ENCODE measurements around the gene TF. TPM values are rescaled to one million over a fixed set of nuclear protein-coding genes. Genes with fewer than 3 reads are reported as not detected.

Gene TF
- total and polyA plus RNA-seq, 10 of the 15 experiments (the other 5 are each of a cell fraction or from before 2014, with no cell fraction given): under 0.01 to 8.9 (median 0.05) TPM; not detected in 1

- Histone ChIP-seq H3K4me3 (no peak overlapping the region), H3K9ac (ENCODE audit: control insufficient read depth, insufficient read depth, low read length) (no peak overlapping the region), H3K79me2 (ENCODE audit: control insufficient read depth, insufficient read depth, low read length) (no peaks in the 10 kb centered on the region), H3K27ac (ENCODE audit: control insufficient read depth, insufficient read depth) (no peak overlapping the region), H4K20me1 (ENCODE audit: control insufficient read depth, insufficient read depth) (no peaks in the 10 kb centered on the region), H2AFZ (ENCODE audit: control insufficient read depth, low read depth, low read length) (no peak overlapping the region), H3K4me2 (ENCODE audit: control insufficient read depth, insufficient read depth) (no peak overlapping the region), H3K27me3 (replicated peaks in 1 of 2; ENCODE audit: control insufficient read depth in 2 of 2, insufficient read depth in 2 of 2, low read length in 1 of 2) (no peaks in the 10 kb centered on the region), H3K36me3 (ENCODE audit: control insufficient read depth in 2 of 2, insufficient read depth in 2 of 2, low read length in 1 of 2) (no peaks in the 10 kb centered on the region), H3K9me3 (replicated peaks; ENCODE audit: control insufficient read depth, insufficient read depth, low read length) (no peaks in the 10 kb centered on the region), H3K4me1 (ENCODE audit: control insufficient read depth, insufficient read depth, low read length) (no peaks in the 10 kb centered on the region)
- BruUV-seq (replicated peaks): no TSS peak
- intact Hi-C loops (cut with micrococcal nuclease; ENCODE audit: unreplicated experiment): no loop called here
- ChIA-PET SMC1A (ENCODE audit: uncharacterized antibody, unreplicated experiment) (no interaction called here), RAD21 (ENCODE audit: unreplicated experiment) (no interaction called here), POLR2A (no interaction called here), CTCF (interaction anchor here (0.7 to 1.3 kb wide), 2 partner anchors 12 to 166 kb away, joined by 3 read pairs; no protein-coding TSS in a partner anchor)
- no peak for DNase-seq (ENCODE audit: low read depth, low spot score)
- WGBS (ENCODE audit: insufficient coverage, insufficient replicate concordance, low lambda C conversion rate, missing lambda C conversion rate): 35% methylated on average over 3 of the region's 3 CpGs
- FAIRE-seq: no peak
- in situ Hi-C loops (cut with MboI): no loop called here
- TF ChIP-seq ZNF217 (IDR thresholded peaks at IDR 0.05) (no peak), E2F8 (IDR thresholded peaks at IDR 0.05; ENCODE audit: low read depth, partially characterized antibody) (no peak), MTA2 (IDR thresholded peaks at IDR 0.05; ENCODE audit: low read depth) (no peak), IKZF1 (conservative IDR thresholded peaks at IDR 0.05) (no peak), ELK1 (IDR thresholded peaks at IDR 0.05; ENCODE audit: low read depth, low read length) (no peak), MLLT1 (IDR thresholded peaks at IDR 0.05) (no peak), ESRRA (IDR thresholded peaks at IDR 0.05; ENCODE audit: low read length) (no peak), RELB (IDR thresholded peaks at IDR 0.05; ENCODE audit: low read depth) (no peak), NR2C1 (IDR thresholded peaks at IDR 0.05) (no peak), SUPT20H (IDR thresholded peaks at IDR 0.05; ENCODE audit: borderline replicate concordance, control insufficient read depth, low read depth, low read length) (no peak), NFYB (IDR thresholded peaks at IDR 0.05; ENCODE audit: insufficient read depth, low read depth, low read length) (no peak), NFXL1 (IDR thresholded peaks at IDR 0.05; ENCODE audit: borderline replicate concordance) (no peak)
- ATAC-seq: no peak
Observed at GRCh38 chr3:133830071-133830470, 83.9 kb downstream of the TF start.

All from GM12878 (cell line).